ENCODE results near the gene ERVV-1. TPM values are rescaled to one million over a fixed set of nuclear protein-coding genes. Genes with fewer than 3 reads are reported as not detected.

The ERVV-1 gene
- total and polyA plus RNA-seq, 2 of the 13 experiments (the other 11 are each of a cell fraction or from before 2014, with no cell fraction given), result not detected

DNA sequence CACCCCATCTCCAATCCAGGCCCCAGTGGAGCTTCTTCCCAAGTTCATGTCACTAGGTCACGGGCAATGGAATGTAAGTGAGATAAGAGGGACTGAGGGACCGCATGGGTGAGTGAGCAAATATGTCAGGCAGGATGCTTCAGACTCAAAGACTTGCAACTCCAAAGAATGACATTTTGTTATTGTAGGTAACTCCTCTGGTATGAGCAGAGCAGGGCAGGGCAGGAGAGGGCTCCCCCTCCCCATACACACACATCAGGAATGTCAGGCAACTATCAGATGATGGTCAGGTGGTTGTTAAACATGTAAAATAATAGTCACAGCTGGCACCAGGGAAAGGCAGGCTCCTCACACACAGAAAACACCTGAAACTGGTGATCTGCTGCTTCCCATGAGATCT, 41.4 kb downstream of the ERVV-1 start:
- no peaks in the 10 kb centered on the region for H3K36me3 ChIP-seq (replicated peaks in 1 of 2; ENCODE audit: control insufficient read depth in 1 of 2, insufficient read depth in 2 of 2, low read length in 2 of 2)
- in situ Hi-C loops (cut with HindIII; ENCODE audit: extremely low pct_ligation_motif_present, low pct_unique_long_range_greater_than_20kb) (no loop called here), intact Hi-C loops (cut with micrococcal nuclease; ENCODE audit: unreplicated experiment) (no loop called here)
- H3K9me3 ChIP-seq (ENCODE audit: low read length), result peaks cover 49% of the 10 kb centered on the region
- DNase-seq (ENCODE audit: low spot score), result peak; percentile 19
- H4K20me1 ChIP-seq (ENCODE audit: insufficient read depth, low read length), result no peaks in the 10 kb centered on the region
- 0% methylated on average over 2 of the region's 2 CpGs for WGBS (ENCODE audit: low lambda C conversion rate)
- H3K9ac ChIP-seq (ENCODE audit: insufficient read depth, low read depth, low read length), result no peak overlapping the region
- ATAC-seq, result no peak
- POLR2A ChIA-PET, result no interaction called here
- H3K27me3 ChIP-seq (ENCODE audit: control insufficient read depth in 1 of 2, insufficient read depth in 2 of 2, low read length in 2 of 2), result no peaks in the 10 kb centered on the region
- no peak overlapping the region for H3K4me2 ChIP-seq (ENCODE audit: low read depth, low read length)
- H3K4me1 ChIP-seq (ENCODE audit: insufficient read depth, low read length), result no peaks in the 10 kb centered on the region
- H3K27ac ChIP-seq (ENCODE audit: extremely low read length, insufficient read depth, low read length), result no peak overlapping the region
- CTCF ChIA-PET (ENCODE audit: low intra/inter-chr PET ratio, low total read pairs), result no interaction called here
- TF ChIP-seq ZSCAN29 (CRISPR knock-in tag; conservative IDR thresholded peaks at IDR 0.05), result no peak
- TF ChIP-seq, protein P1, sequence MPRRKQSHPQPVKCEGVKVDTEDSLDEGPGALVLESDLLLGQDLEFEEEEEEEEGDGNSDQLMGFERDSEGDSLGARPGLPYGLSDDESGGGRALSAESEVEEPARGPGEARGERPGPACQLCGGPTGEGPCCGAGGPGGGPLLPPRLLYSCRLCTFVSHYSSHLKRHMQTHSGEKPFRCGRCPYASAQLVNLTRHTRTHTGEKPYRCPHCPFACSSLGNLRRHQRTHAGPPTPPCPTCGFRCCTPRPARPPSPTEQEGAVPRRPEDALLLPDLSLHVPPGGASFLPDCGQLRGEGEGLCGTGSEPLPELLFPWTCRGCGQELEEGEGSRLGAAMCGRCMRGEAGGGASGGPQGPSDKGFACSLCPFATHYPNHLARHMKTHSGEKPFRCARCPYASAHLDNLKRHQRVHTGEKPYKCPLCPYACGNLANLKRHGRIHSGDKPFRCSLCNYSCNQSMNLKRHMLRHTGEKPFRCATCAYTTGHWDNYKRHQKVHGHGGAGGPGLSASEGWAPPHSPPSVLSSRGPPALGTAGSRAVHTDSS (CRISPR knock-in tag; conservative IDR thresholded peaks at IDR 0.05), result no peak
- no peak for TF ChIP-seq ZNF788 (CRISPR knock-in tag; IDR thresholded peaks at IDR 0.05; ENCODE audit: borderline replicate concordance)
- no peak for TF ChIP-seq KLF12 (CRISPR knock-in tag; IDR thresholded peaks at IDR 0.05; ENCODE audit: borderline replicate concordance)
- H3K4me3 ChIP-seq (replicated peaks in 1 of 3; ENCODE audit: insufficient read depth in 1 of 3, low read depth in 2 of 3, low read length in 3 of 3), result no peak overlapping the region
- FAIRE-seq, result no peak
- BruUV-seq (replicated peaks), result no TSS peak
- H3K79me2 ChIP-seq (ENCODE audit: insufficient read depth, low read length), result no peaks in the 10 kb centered on the region
- H2AFZ ChIP-seq (ENCODE audit: low read length), result no peak overlapping the region

DNA sequence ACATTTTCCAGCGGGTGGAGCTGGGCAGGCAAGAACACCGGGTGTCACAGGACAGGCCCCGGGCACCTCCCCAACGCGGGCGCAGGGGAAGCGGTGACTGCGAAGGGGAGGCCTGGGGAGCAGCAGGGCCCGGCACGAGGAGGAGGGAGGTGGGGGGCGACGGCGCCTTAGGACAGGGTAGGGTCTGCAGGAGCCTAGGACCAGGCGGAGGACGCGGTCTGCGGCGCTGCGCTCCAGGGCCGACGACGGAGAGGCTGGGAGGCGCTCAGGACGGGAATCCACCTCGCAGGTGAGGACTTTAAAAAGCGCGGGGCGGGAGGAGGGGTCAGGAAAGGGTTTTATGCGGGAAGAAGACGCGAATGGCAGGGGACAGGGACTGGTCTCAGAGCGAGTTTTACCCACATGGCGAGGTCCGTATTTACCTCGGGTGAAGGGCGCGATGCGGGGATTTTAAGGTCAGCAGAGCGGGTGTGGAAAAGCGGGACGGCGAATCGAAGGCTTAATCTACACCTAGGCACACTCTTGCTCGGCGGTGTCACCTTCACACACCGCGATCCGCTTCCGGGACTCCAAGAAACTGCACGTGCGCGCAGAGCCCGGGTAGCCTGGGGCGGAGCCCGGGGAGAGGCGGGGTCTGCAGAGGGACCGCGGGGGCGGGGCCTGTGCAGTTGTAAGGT, 44.3 kb downstream of the ERVV-1 start:
- no peaks in the 10 kb centered on the region for H3K4me1 ChIP-seq (ENCODE audit: insufficient read depth, low read length)

More for the DNA sequence above, 44.3 kb downstream of the ERVV-1 start:
- ChIA-PET CTCF (ENCODE audit: low intra/inter-chr PET ratio, low total read pairs) (no interaction called here), POLR2A (no interaction called here)
- H3K4me3 ChIP-seq (replicated peaks in 1 of 3; ENCODE audit: insufficient read depth in 1 of 3, low read depth in 2 of 3, low read length in 3 of 3), result no peak overlapping the region
- H3K27me3 ChIP-seq (ENCODE audit: control insufficient read depth in 1 of 2, insufficient read depth in 2 of 2, low read length in 2 of 2), result no peaks in the 10 kb centered on the region
- peaks cover 73% of the 10 kb centered on the region for H3K9me3 ChIP-seq (ENCODE audit: low read length)
- FAIRE-seq (no peak), ATAC-seq (no peak), DNase-seq (ENCODE audit: low spot score) (no peak)
- no peaks in the 10 kb centered on the region for H3K79me2 ChIP-seq (ENCODE audit: insufficient read depth, low read length)
- no peaks in the 10 kb centered on the region for H4K20me1 ChIP-seq (ENCODE audit: insufficient read depth, low read length)
- in situ Hi-C loops (cut with HindIII; ENCODE audit: extremely low pct_ligation_motif_present, low pct_unique_long_range_greater_than_20kb), result no loop called here
- H3K4me2 ChIP-seq (ENCODE audit: low read depth, low read length), result no peak overlapping the region
- TF ChIP-seq ATF7 (IDR thresholded peaks at IDR 0.05), result no peak
- no peak for TF ChIP-seq ATF7 (CRISPR knock-in tag; IDR thresholded peaks at IDR 0.05)
- TF ChIP-seq, protein P2, sequence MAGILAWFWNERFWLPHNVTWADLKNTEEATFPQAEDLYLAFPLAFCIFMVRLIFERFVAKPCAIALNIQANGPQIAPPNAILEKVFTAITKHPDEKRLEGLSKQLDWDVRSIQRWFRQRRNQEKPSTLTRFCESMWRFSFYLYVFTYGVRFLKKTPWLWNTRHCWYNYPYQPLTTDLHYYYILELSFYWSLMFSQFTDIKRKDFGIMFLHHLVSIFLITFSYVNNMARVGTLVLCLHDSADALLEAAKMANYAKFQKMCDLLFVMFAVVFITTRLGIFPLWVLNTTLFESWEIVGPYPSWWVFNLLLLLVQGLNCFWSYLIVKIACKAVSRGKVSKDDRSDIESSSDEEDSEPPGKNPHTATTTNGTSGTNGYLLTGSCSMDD (CRISPR knock-in tag; IDR thresholded peaks at IDR 0.05), result no peak
- TF ChIP-seq, protein P3, sequence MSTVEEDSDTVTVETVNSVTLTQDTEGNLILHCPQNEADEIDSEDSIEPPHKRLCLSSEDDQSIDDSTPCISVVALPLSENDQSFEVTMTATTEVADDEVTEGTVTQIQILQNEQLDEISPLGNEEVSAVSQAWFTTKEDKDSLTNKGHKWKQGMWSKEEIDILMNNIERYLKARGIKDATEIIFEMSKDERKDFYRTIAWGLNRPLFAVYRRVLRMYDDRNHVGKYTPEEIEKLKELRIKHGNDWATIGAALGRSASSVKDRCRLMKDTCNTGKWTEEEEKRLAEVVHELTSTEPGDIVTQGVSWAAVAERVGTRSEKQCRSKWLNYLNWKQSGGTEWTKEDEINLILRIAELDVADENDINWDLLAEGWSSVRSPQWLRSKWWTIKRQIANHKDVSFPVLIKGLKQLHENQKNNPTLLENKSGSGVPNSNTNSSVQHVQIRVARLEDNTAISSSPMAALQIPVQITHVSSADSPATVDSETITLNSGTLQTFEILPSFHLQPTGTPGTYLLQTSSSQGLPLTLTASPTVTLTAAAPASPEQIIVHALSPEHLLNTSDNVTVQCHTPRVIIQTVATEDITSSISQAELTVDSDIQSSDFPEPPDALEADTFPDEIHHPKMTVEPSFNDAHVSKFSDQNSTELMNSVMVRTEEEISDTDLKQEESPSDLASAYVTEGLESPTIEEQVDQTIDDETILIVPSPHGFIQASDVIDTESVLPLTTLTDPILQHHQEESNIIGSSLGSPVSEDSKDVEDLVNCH (CRISPR knock-in tag; IDR thresholded peaks at IDR 0.05), result no peak
- TF ChIP-seq, protein P4, sequence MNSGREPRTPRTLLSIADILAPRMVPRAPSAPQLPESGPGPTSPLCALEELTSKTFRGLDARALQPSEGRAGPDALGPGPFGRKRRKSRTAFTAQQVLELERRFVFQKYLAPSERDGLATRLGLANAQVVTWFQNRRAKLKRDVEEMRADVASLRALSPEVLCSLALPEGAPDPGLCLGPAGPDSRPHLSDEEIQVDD (CRISPR knock-in tag; IDR thresholded peaks at IDR 0.05; ENCODE audit: borderline replicate concordance), result no peak
- no TSS peak for BruUV-seq (replicated peaks)
- no peak overlapping the region for H2AFZ ChIP-seq (ENCODE audit: low read length)
- no peak overlapping the region for H3K27ac ChIP-seq (ENCODE audit: extremely low read length, insufficient read depth, low read length)
- 80% methylated on average over 59 of the region's 59 CpGs for WGBS (ENCODE audit: low lambda C conversion rate)
- H3K36me3 ChIP-seq (replicated peaks in 1 of 2; ENCODE audit: control insufficient read depth in 1 of 2, insufficient read depth in 2 of 2, low read length in 2 of 2), result no peaks in the 10 kb centered on the region
- intact Hi-C loops (cut with micrococcal nuclease; ENCODE audit: unreplicated experiment), result no loop called here
- H3K9ac ChIP-seq (ENCODE audit: insufficient read depth, low read depth, low read length), result no peak overlapping the region
